Endothelial cell of umbilical vein (primary cell): Measurements from ENCODE around the gene PCDHB6. TPM values are rescaled to one million over a fixed set of nuclear protein-coding genes. Genes with fewer than 3 reads are reported as not detected.
"Not testable (repeated sequence)": the region's sequence is repeated elsewhere in the genome, so short reads cannot be mapped to it uniquely, and the experiment has no call there.

ENCODE experiments used
- BruUV-seq: library from RNA; stranded (reverse); fragments of 400-500 nt; replicated peaks from 2 replicates; lab custom pipeline; 2021; lab: Mats Ljungman, UMichigan
- CTCF ChIA-PET: fragments of 300-600, 350-600 bp; sonication (Branson Sonifier 250); formaldehyde crosslinking; loops from one replicate; lab custom pipeline; 2021; ENCODE audit warnings: antibody characterized with exemption, inconsistent platforms; lab: Charles Lee
- POLR2A ChIA-PET: fragments of 300-600, 350-600 bp; sonication (Branson Sonifier 250); formaldehyde crosslinking; loops from one replicate; lab custom pipeline; 2021; ENCODE audit warnings: antibody characterized with exemption, inconsistent platforms; lab: Charles Lee
- DNase-seq: peaks from one replicate; pipeline ENCODE4 v3.0.0-alpha.2; 2011; ENCODE audit warnings: low read depth, low spot score
- FAIRE-seq: peaks from 2 replicates; lab custom pipeline; 2011; peaks lifted over from hg19 to GRCh38; lab: Jason Lieb, UNC
- H2AFZ ChIP-seq: 2 replicates; pipeline ENCODE4 v1.6.0; 2012; ENCODE audit warnings: low read depth, low read length, control low read depth, inconsistent platforms
- H3K27ac ChIP-seq: 2 replicates; pipeline ENCODE4 v1.5.1; 2011; ENCODE audit warnings: low read depth, mild to moderate bottlenecking, control low read depth, low read length, moderate library complexity; ENCODE audit not compliant: insufficient read depth
- H3K27me3 ChIP-seq, 2 experiments: 2 replicates each; pipeline versions ENCODE4 v1.6.0 to v1.6.1; 2011; ENCODE audit warnings: low read length in 2 of 2, mixed read lengths in 1 of 2; ENCODE audit not compliant: control insufficient read depth in 2 of 2, insufficient read depth in 2 of 2
- H3K36me3 ChIP-seq, 2 experiments: 2 replicates in 1 of 2; 3 replicates in 1 of 2; pipeline ENCODE4 v1.5.1; 2011; ENCODE audit warnings: low read length in 2 of 2, mild to moderate bottlenecking in 1 of 2, moderate library complexity in 1 of 2; ENCODE audit not compliant: control insufficient read depth in 2 of 2, insufficient read depth in 2 of 2; ENCODE audit errors: extremely low read depth in 1 of 2
- H3K4me1 ChIP-seq: 3 replicates; pipeline ENCODE4 v1.5.1; 2011; ENCODE audit warnings: mild to moderate bottlenecking, low read length; ENCODE audit not compliant: control insufficient read depth, insufficient read depth; ENCODE audit errors: extremely low read depth
- H3K4me2 ChIP-seq: 2 replicates; pipeline ENCODE4 v1.6.1; 2011; ENCODE audit warnings: low read length, control low read depth, mixed read lengths; ENCODE audit not compliant: insufficient read depth
- H3K4me3 ChIP-seq, 3 experiments: fragments of 200-600 bp in 1 of 3; sonication (generic), shearing (Covaris generic) in 1 of 3; replicated peaks in 1 of 3; 2 replicates each; pipeline ENCODE4 v1.5.1; 2011 to 2016; ENCODE audit warnings: control low read depth in 3 of 3, low read length in 3 of 3, mild to moderate bottlenecking in 2 of 3, inconsistent platforms in 1 of 3, low read depth in 1 of 3, moderate library complexity in 1 of 3; ENCODE audit not compliant: insufficient read depth in 1 of 3
- H3K79me2 ChIP-seq: 2 replicates; pipeline ENCODE4 v1.6.0; 2012; ENCODE audit warnings: low read length, inconsistent platforms; ENCODE audit not compliant: control insufficient read depth, insufficient read depth
- H3K9ac ChIP-seq: replicated peaks from 2 replicates; pipeline ENCODE3; 2011; ENCODE audit warnings: low read length, control low read depth; ENCODE audit not compliant: insufficient read depth; ENCODE audit errors: extremely low read depth
- H3K9me1 ChIP-seq: replicated peaks from 3 replicates; pipeline ENCODE4 v1.6.0; 2011; ENCODE audit warnings: mild to moderate bottlenecking, low read length; ENCODE audit not compliant: control insufficient read depth, insufficient read depth; ENCODE audit errors: extremely low read depth
- H3K9me3 ChIP-seq: replicated peaks from 2 replicates; pipeline ENCODE4 v1.5.1; 2012; ENCODE audit warnings: low read length, inconsistent platforms; ENCODE audit not compliant: control insufficient read depth, insufficient read depth
- H4K20me1 ChIP-seq: replicated peaks from 2 replicates; pipeline ENCODE3; 2011; ENCODE audit warnings: mild to moderate bottlenecking, low read length; ENCODE audit not compliant: control insufficient read depth, insufficient read depth; ENCODE audit errors: extremely low read depth
- CTCF ChIP-seq, 2 donors: IDR thresholded peaks; 1 replicate in 1 of 2; 2 replicates in 1 of 2; pipeline ENCODE4 v1.5.1; 2011; ENCODE audit warnings: low read length in 2 of 2, mild to moderate bottlenecking in 2 of 2, moderate library complexity in 2 of 2, control low read depth in 1 of 2, inconsistent platforms in 1 of 2, low read depth in 1 of 2; ENCODE audit not compliant: insufficient read depth in 1 of 2; ENCODE audit errors: extremely low read depth in 1 of 2
- EZH2 ChIP-seq: IDR thresholded peaks from 2 replicates; pipeline ENCODE4 v1.6.1; 2012; ENCODE audit warnings: borderline replicate concordance, low read depth, mild to moderate bottlenecking, moderate library complexity, low read length, inconsistent platforms; ENCODE audit not compliant: severe bottlenecking
- JUN ChIP-seq: IDR thresholded peaks from 2 replicates; pipeline ENCODE4 v1.6.1; 2011; ENCODE audit warnings: borderline replicate concordance, low read depth; ENCODE audit not compliant: insufficient read length, insufficient read depth
- POLR2AphosphoS5 ChIP-seq: IDR thresholded peaks from 2 replicates; pipeline ENCODE4 v1.6.1; 2012; ENCODE audit warnings: low read depth, mild to moderate bottlenecking, control low read depth, low read length, moderate library complexity; ENCODE audit not compliant: insufficient read depth
- dilution Hi-C: fragments of 300-500 bp; cut with MboI; formaldehyde crosslinking; loops from one replicate; pipeline ENCODE4 v1.15.0; 2019; ENCODE audit warnings: low sequenced_read_pairs; ENCODE audit not compliant: extremely low pct_ligation_motif_present
- intact Hi-C: fragments of 100-400 bp; cut with micrococcal nuclease; formaldehyde crosslinking; loops from one replicate; pipeline ENCODE4 v1.10.0; 2022
- polyA plus RNA-seq, 4 experiments: library from polyadenylated mRNA; depleted of rRNA in 3 of 4; stranded (reverse) in 3 of 4; unstranded in 1 of 4; fragments of >200 nt; gene quantifications; 2 replicates each; pipeline versions ENCODE4 v1.2.1 to v1.2.3, GENCODE V29; 2011 to 2012; ENCODE audit warnings: missing spikeins in 1 of 4
- total RNA-seq: library from RNA; stranded (reverse); gene quantifications from 2 replicates; pipeline ENCODE4 v1.2.3, GENCODE V29; 2021

PCDHB6 gene
- total and polyA plus RNA-seq, 2 donors (not counting 3 experiments of a cell fraction or from before 2014, with no cell fraction given): 0.04 TPM; not detected in 1

- Histone ChIP-seq H3K4me3 (no peak within 1 kb of the TSS), H3K36me3 (no peaks in the 10 kb centered on the region), H3K27me3 (no peaks in the 10 kb centered on the region), H3K4me2 (no peak within 1 kb of the TSS), H4K20me1 (no peaks in the 10 kb centered on the region), H3K79me2 (no peaks in the 10 kb centered on the region), H3K9ac (no peak within 1 kb of the TSS), H3K9me3 (no peaks in the 10 kb centered on the region), H3K27ac (no peak within 1 kb of the TSS), H2AFZ (no peak within 1 kb of the TSS), H3K4me1 (no peaks in the 10 kb centered on the region), H3K9me1 (no peaks in the 10 kb centered on the region)
- DNase-seq: peak; percentile 16
- intact Hi-C loops (no loop called here), dilution Hi-C loops (no loop called here)
- TF ChIP-seq EZH2 (no peak), CTCF (IDR thresholded peaks at IDR 0.05; ENCODE audit: extremely low read depth in 1 of 2, insufficient read depth in 1 of 2, low read depth in 1 of 2, low read length in 2 of 2) (peak in 1 of 2 donors; percentile 4), POLR2AphosphoS5 (no peak), JUN (no peak)
- BruUV-seq: no TSS peak
- POLR2A ChIA-PET: no interaction called here
- FAIRE-seq: no peak
- CTCF ChIA-PET: interaction anchor here (1.0 to 1.9 kb wide), 3 partner anchors 10 to 382 kb away, joined by 3 to 6 read pairs (median 4); partner anchors contain the start of gene PCDHB10
Observed at GRCh38 chr5:141182248-141182647, 32.4 kb downstream of the PCDHB6 start, which contains the start of gene PCDHB16. Gene PCDHB16, plus strand, starts transcription at chr5:141182387. Its CDS starts 173 bp downstream, at chr5:141182560.

GRCh38 chr5:141184117-141184855, 34.4 kb downstream of the PCDHB6 start:
- CTCF ChIA-PET, POLR2A ChIA-PET, H3K9me3 ChIP-seq: not testable (repeated sequence)

More at GRCh38 chr5:141184117-141184855, 34.4 kb downstream of the PCDHB6 start:
- H3K9me1 ChIP-seq, H3K27me3 ChIP-seq, BruUV-seq, H3K4me2 ChIP-seq, H3K9ac ChIP-seq, FAIRE-seq, intact Hi-C loops, H3K4me3 ChIP-seq, dilution Hi-C loops, H3K36me3 ChIP-seq, H3K4me1 ChIP-seq, H4K20me1 ChIP-seq, H3K27ac ChIP-seq, H2AFZ ChIP-seq, H3K79me2 ChIP-seq, DNase-seq: not testable (repeated sequence)
